ENCODE results near the gene GATA3.
A peak's percentile ranks its signal among the peaks of the same experiment; 100 is the strongest.

GATA3 gene

GRCh38 chr10:8051109-8051821 lies 3.2 kb upstream of the GATA3 start:
- no peak for DNase-seq (ENCODE audit: low spot score)

- DNase-seq (ENCODE audit: low spot score), result no peak
Observed at GRCh38 chr10:8051851-8052257, 2.6 kb upstream of the GATA3 start.

- no peak for DNase-seq (ENCODE audit: low spot score)
Observed at GRCh38 chr10:8052341-8052955, 2.0 kb upstream of the GATA3 start.

GRCh38 chr10:8052956-8053445 lies 1.5 kb upstream of the GATA3 start:
- no peak for DNase-seq (ENCODE audit: low spot score)

GRCh38 chr10:8053446-8054243 lies 843 bp upstream of the GATA3 start:
- peak; percentile 99 for DNase-seq (ENCODE audit: low spot score)

GRCh38 chr10:8054244-8054493 lies 319 bp upstream of the GATA3 start:
- DNase-seq (ENCODE audit: low spot score), result peak; percentile 75

GRCh38 chr10:8055420-8056349 lies 1.2 kb downstream of the GATA3 start:
- no peak for DNase-seq (ENCODE audit: low spot score)

- DNase-seq (ENCODE audit: low spot score), result no peak
Observed at GRCh38 chr10:8056378-8056777, 1.9 kb downstream of the GATA3 start.

- DNase-seq (ENCODE audit: low spot score), result no peak
Observed at GRCh38 chr10:8056871-8057331, 2.4 kb downstream of the GATA3 start.

GRCh38 chr10:8057636-8058273 lies 3.3 kb downstream of the GATA3 start:
- DNase-seq (ENCODE audit: low spot score), result no peak

GRCh38 chr10:8058274-8059111 lies 4.0 kb downstream of the GATA3 start:
- no peak for DNase-seq (ENCODE audit: low spot score)

- DNase-seq (ENCODE audit: low spot score), result no peak
Observed at GRCh38 chr10:8059191-8059936, 4.9 kb downstream of the GATA3 start.

GRCh38 chr10:8060010-8060703 lies 5.7 kb downstream of the GATA3 start:
- DNase-seq (ENCODE audit: low spot score), result no peak

- DNase-seq (ENCODE audit: low spot score), result no peak
Observed at GRCh38 chr10:8060704-8061121, 6.2 kb downstream of the GATA3 start.

GRCh38 chr10:8061274-8062211 lies 7.1 kb downstream of the GATA3 start:
- DNase-seq (ENCODE audit: low spot score), result no peak

GRCh38 chr10:8063128-8063908 lies 8.8 kb downstream of the GATA3 start:
- DNase-seq (ENCODE audit: low spot score), result no peak

GRCh38 chr10:8063935-8064334 lies 9.4 kb downstream of the GATA3 start:
- DNase-seq (ENCODE audit: low spot score), result no peak

Measured in HuH-7 (cell line).